Measurements from ENCODE around the gene ANAPC4.

DNA sequence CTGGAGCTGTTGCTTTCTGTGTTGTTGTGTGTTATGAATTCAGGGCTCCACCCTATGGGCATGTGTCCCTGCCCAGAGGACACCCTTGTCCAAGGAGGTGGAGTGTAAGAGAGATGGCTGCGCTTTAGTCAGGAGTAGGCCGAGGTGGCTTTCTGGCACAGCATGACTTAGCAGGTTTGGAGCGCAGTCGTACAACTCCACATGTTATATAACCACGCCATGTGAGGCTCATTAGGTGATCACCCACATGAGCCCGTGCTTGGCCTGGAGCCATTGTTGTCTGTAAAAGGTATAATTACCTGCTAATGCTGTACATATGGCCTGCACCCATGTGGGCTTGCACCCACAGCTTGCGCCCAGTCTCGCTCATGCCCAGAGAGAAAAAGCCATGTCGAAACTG is 15.8 kb upstream of the ANAPC4 start:
- TF ChIP-seq, protein P1, sequence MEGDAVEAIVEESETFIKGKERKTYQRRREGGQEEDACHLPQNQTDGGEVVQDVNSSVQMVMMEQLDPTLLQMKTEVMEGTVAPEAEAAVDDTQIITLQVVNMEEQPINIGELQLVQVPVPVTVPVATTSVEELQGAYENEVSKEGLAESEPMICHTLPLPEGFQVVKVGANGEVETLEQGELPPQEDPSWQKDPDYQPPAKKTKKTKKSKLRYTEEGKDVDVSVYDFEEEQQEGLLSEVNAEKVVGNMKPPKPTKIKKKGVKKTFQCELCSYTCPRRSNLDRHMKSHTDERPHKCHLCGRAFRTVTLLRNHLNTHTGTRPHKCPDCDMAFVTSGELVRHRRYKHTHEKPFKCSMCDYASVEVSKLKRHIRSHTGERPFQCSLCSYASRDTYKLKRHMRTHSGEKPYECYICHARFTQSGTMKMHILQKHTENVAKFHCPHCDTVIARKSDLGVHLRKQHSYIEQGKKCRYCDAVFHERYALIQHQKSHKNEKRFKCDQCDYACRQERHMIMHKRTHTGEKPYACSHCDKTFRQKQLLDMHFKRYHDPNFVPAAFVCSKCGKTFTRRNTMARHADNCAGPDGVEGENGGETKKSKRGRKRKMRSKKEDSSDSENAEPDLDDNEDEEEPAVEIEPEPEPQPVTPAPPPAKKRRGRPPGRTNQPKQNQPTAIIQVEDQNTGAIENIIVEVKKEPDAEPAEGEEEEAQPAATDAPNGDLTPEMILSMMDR (IDR thresholded peaks at IDR 0.05; ENCODE audit: poor library complexity): no peak
- TF ChIP-seq EZH2 (IDR thresholded peaks at IDR 0.05; ENCODE audit: borderline replicate concordance): no peak

Measured in hepatocyte (in vitro differentiated cells).